Measurements from ENCODE around the gene ATP8A2. TPM values are rescaled to one million over a fixed set of nuclear protein-coding genes. Genes with fewer than 3 reads are reported as not detected.

ATP8A2 gene
- total and polyA plus RNA-seq, 2 of the 8 experiments (the other 6 are each of a cell fraction or from before 2014, with no cell fraction given): 2.4 to 8.3 TPM

DNA sequence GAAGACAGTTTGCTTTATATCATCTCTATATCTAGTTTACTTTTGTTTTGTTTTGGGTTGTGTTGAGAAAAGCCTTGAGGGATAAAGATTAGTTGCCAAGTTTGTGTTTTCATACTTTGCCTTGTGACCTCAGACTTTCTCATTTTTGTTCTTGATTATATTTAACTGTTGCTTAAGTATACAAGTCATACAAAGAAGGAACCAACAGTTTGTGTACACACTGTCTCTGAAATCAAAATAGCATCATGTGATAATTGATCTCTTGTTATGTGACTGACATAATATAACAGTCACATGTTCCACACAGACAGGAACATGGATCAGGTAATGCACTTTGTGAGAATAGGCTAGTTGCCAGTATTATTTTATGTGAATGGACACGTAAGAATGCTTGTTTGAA, 609.3 kb downstream of the ATP8A2 start:
- FAIRE-seq (no peak), DNase-seq (ENCODE audit: low read depth in 1 of 2, low spot score in 2 of 2) (no peak)
- H2BK15ac ChIP-seq (ENCODE audit: low read length): no peak overlapping the region
- WGBS, 2 experiments (ENCODE audit: extremely low coverage in 1 of 2, insufficient coverage in 1 of 2, insufficient read length in 1 of 2, insufficient replicate concordance in 2 of 2, low coverage in 1 of 2, low lambda C conversion rate in 2 of 2, missing lambda C conversion rate in 1 of 2): 82% methylated on average over 1 of the region's 1 CpG; no CpG with 5 or more reads in 1 of the 2 experiments
- no peaks in the 10 kb centered on the region for H3K79me2 ChIP-seq (ENCODE audit: control insufficient read depth in 1 of 2, insufficient read depth in 2 of 2, low read length in 2 of 2)
- ChIA-PET POLR2A (ENCODE audit: partially characterized antibody) (no interaction called here), CTCF (ENCODE audit: partially characterized antibody) (no interaction called here)
- no peak overlapping the region for H3K14ac ChIP-seq (ENCODE audit: insufficient read length)
- H4K5ac ChIP-seq (ENCODE audit: insufficient read length, low read depth, low read length): no peak overlapping the region
- H3K4me2 ChIP-seq (ENCODE audit: insufficient read depth in 1 of 2, low read depth in 2 of 2, low read length in 2 of 2): no peak overlapping the region
- no peak overlapping the region for H2BK20ac ChIP-seq (ENCODE audit: low read length)
- no peak overlapping the region for H3K9ac ChIP-seq (replicated peaks in 1 of 4; ENCODE audit: extremely low read depth in 1 of 4, low read depth in 3 of 4, low read length in 3 of 4)
- no peak overlapping the region for H3K27ac ChIP-seq (ENCODE audit: low read depth, low read length)
- H2BK120ac ChIP-seq (replicated peaks; ENCODE audit: low read depth, low read length): no peak overlapping the region
- no peak overlapping the region for H2AFZ ChIP-seq (ENCODE audit: low read length)
- H4K91ac ChIP-seq (replicated peaks; ENCODE audit: insufficient read length, low read length): no peak overlapping the region
- H2BK5ac ChIP-seq (ENCODE audit: low read depth, low read length): no peak overlapping the region
- no peaks in the 10 kb centered on the region for H3K23me2 ChIP-seq (ENCODE audit: low read depth, low read length)
- no peak overlapping the region for H3K4me3 ChIP-seq (ENCODE audit: extremely low read depth in 1 of 4, insufficient read depth in 2 of 4, low read depth in 3 of 4, low read length in 4 of 4)
- H3K9me3 ChIP-seq (ENCODE audit: insufficient read depth in 2 of 2, low read depth in 1 of 2, low read length in 1 of 2): no peaks in the 10 kb centered on the region; a peak in 1 of 4 replicates
- H3K36me3 ChIP-seq (ENCODE audit: control insufficient read depth in 2 of 4, insufficient read depth in 4 of 4, low read length in 3 of 4): no peaks in the 10 kb centered on the region
- no peaks in the 10 kb centered on the region for H3K79me1 ChIP-seq (ENCODE audit: low read depth, low read length)
- H3K18ac ChIP-seq (ENCODE audit: extremely low read depth, low read length): no peak overlapping the region
- H3K23ac ChIP-seq (ENCODE audit: insufficient read length): no peak overlapping the region
- no peak overlapping the region for H4K8ac ChIP-seq (ENCODE audit: extremely low read depth, insufficient read depth, low read length)
- H3K4me1 ChIP-seq (replicated peaks in 1 of 4; ENCODE audit: control insufficient read depth in 3 of 4, insufficient read depth in 4 of 4, low read length in 3 of 4): peaks cover 3 to 15% (median 7%) of the 10 kb centered on the region in 4 experiments; a peak in 6 of 7 replicates
- no peak overlapping the region for H2AK5ac ChIP-seq (ENCODE audit: low read depth, low read length)
- no peak for TF ChIP-seq TAF1 (IDR thresholded peaks at IDR 0.05; ENCODE audit: low read depth, low read length)
- TF ChIP-seq SP2 (IDR thresholded peaks at IDR 0.05; ENCODE audit: low read length): no peak
- no peak for TF ChIP-seq POU5F1 (IDR thresholded peaks at IDR 0.05; ENCODE audit: low read depth, low read length)
- H4K20me1 ChIP-seq (replicated peaks in 1 of 2; ENCODE audit: control insufficient read depth in 1 of 2, insufficient read depth in 2 of 2, low read length in 2 of 2): no peaks in the 10 kb centered on the region
- no peak overlapping the region for H3K4ac ChIP-seq (replicated peaks; ENCODE audit: insufficient read length, low read depth, low read length)
- H2BK12ac ChIP-seq (ENCODE audit: low read depth, low read length): no peak overlapping the region
- H3K56ac ChIP-seq (replicated peaks; ENCODE audit: insufficient read length, low read depth, low read length): no peak overlapping the region
- no peaks in the 10 kb centered on the region for H3K27me3 ChIP-seq (replicated peaks in 1 of 4; ENCODE audit: control insufficient read depth in 3 of 4, extremely low read depth in 1 of 4, insufficient read depth in 3 of 4, low read length in 3 of 4)

All from H1 (cell line).